PC-3 (cell line): ENCODE data around the gene MARK3.

Source experiments
- CTCF ChIP-seq: fragments of 300-600 bp; sonication (generic); conservative IDR thresholded peaks from 2 replicates; pipeline ENCODE4 v1.5.1; 2017; ENCODE audit warnings: antibody characterized with exemption, low read depth, mild to moderate bottlenecking, low read length
- EZH2 ChIP-seq: fragments of 300-600 bp; sonication (generic); IDR thresholded peaks from one replicate; pipeline ENCODE4 v1.6.1; 2017; ENCODE audit warnings: antibody characterized with exemption, mild to moderate bottlenecking, low read length; ENCODE audit not compliant: unreplicated experiment
- EZH2phosphoT487 ChIP-seq: fragments of 300-600 bp; sonication (generic); IDR thresholded peaks from 2 replicates; pipeline ENCODE4 v1.6.1; 2018; ENCODE audit warnings: mild to moderate bottlenecking, antibody characterized with exemption, low read length, borderline replicate concordance

GRCh38 chr14:103460415-103460814, 75.2 kb downstream of the MARK3 start:
- TF ChIP-seq CTCF (no peak), EZH2 (no peak), EZH2phosphoT487 (no peak)
